Stimulated activated CD4-positive, alpha-beta T cell treated with anti-CD3 and anti-CD28 coated beads, Interleukin-4, amount 100 ng/mL, for 24 hours (primary cell): ENCODE results near the gene PDE7B.

ENCODE experiments used
- DNase-seq: peaks from one replicate; pipeline ENCODE4 v3.0.0-alpha.2; 2020

The PDE7B gene

GRCh38 chr6:136035378-136036070 is 184.0 kb downstream of the PDE7B start:
- DNase-seq = no peak

- DNase-seq = no peak
Observed at GRCh38 chr6:136036071-136036380, 184.5 kb downstream of the PDE7B start.

- DNase-seq = no peak
Observed at GRCh38 chr6:136036601-136037000, 185.1 kb downstream of the PDE7B start.

- no peak for DNase-seq
Observed at GRCh38 chr6:136037242-136037875, 185.9 kb downstream of the PDE7B start.

- DNase-seq = no peak
Observed at GRCh38 chr6:136037876-136038460, 186.5 kb downstream of the PDE7B start.

GRCh38 chr6:136038531-136038930 is 187.0 kb downstream of the PDE7B start:
- DNase-seq = no peak

GRCh38 chr6:136039185-136039584 is 187.7 kb downstream of the PDE7B start:
- no peak for DNase-seq

GRCh38 chr6:136050475-136050874 is 199.0 kb downstream of the PDE7B start:
- no peak for DNase-seq

GRCh38 chr6:136051140-136051775 is 199.8 kb downstream of the PDE7B start:
- DNase-seq = no peak

- no peak for DNase-seq
Observed at GRCh38 chr6:136052031-136052430, 200.5 kb downstream of the PDE7B start.

- no peak for DNase-seq
Observed at GRCh38 chr6:136058852-136059251, 207.4 kb downstream of the PDE7B start.

- no peak for DNase-seq
Observed at GRCh38 chr6:136059308-136059707, 207.8 kb downstream of the PDE7B start.

- DNase-seq = no peak
Observed at GRCh38 chr6:136060052-136060451, 208.6 kb downstream of the PDE7B start.

- DNase-seq = no peak
Observed at GRCh38 chr6:136060759-136061158, 209.3 kb downstream of the PDE7B start.

- no peak for DNase-seq
Observed at GRCh38 chr6:136061701-136062100, 210.2 kb downstream of the PDE7B start.

- no peak for DNase-seq
Observed at GRCh38 chr6:136063096-136063495, 211.6 kb downstream of the PDE7B start.

- no peak for DNase-seq
Observed at GRCh38 chr6:136066005-136066404, 214.5 kb downstream of the PDE7B start.

- DNase-seq = no peak
Observed at GRCh38 chr6:136067731-136068341, 216.3 kb downstream of the PDE7B start.

GRCh38 chr6:136069119-136069518 is 217.6 kb downstream of the PDE7B start:
- DNase-seq = no peak

- no peak for DNase-seq
Observed at GRCh38 chr6:136070815-136071214, 219.3 kb downstream of the PDE7B start.

- DNase-seq = no peak
Observed at GRCh38 chr6:136072691-136073090, 221.2 kb downstream of the PDE7B start.

GRCh38 chr6:136073216-136073615 is 221.7 kb downstream of the PDE7B start:
- no peak for DNase-seq

- DNase-seq = no peak
Observed at GRCh38 chr6:136076496-136076895, 225.0 kb downstream of the PDE7B start.
